IMR-90 (cell line): ENCODE data around the gene ADGRB3. TPM values are rescaled to one million over a fixed set of nuclear protein-coding genes. Genes with fewer than 3 reads are reported as not detected.

Source experiments
- ATAC-seq: fragments of 200-7000 bp; cut with Tn5 transposase; 2 replicates; pipeline ENCODE4 v1.9.1; 2020; ENCODE audit warnings: low read depth, mild to moderate bottlenecking, moderate library complexity
- BruUV-seq: library from RNA; stranded (reverse); fragments of 400-500 nt; replicated peaks from 2 replicates; lab custom pipeline; 2021; lab: Mats Ljungman, UMichigan
- CTCF ChIA-PET: fragments of 300-600 bp; formaldehyde crosslinking; extraction: SDS; loops from one replicate; lab custom pipeline; 2021; ENCODE audit warnings: antibody characterized with exemption; lab: Yijun Ruan, JAX
- POLR2A ChIA-PET: fragments of 300-600 bp; sonication (Branson Sonifier 250); formaldehyde crosslinking; loops from one replicate; lab custom pipeline; 2022; ENCODE audit warnings: antibody characterized with exemption; ENCODE audit not compliant: unreplicated experiment; lab: Charles Lee
- DNase-seq: peaks from one replicate; pipeline ENCODE4 v3.0.0; 2013
- H2AFZ ChIP-seq: replicated peaks from 2 replicates; pipeline ENCODE3; 2013; ENCODE audit warnings: low read length, mild to moderate bottlenecking; ENCODE audit not compliant: poor library complexity
- H2AK5ac ChIP-seq: 2 replicates; pipeline ENCODE4 v1.6.1; 2013; ENCODE audit warnings: low read depth, low read length, inconsistent platforms
- H2AK9ac ChIP-seq: replicated peaks from 2 replicates; pipeline ENCODE3; 2013; ENCODE audit warnings: mild to moderate bottlenecking, low read depth, low read length, moderate library complexity; ENCODE audit not compliant: poor library complexity
- H2BK120ac ChIP-seq: 2 replicates; pipeline ENCODE4 v1.6.1; 2013; ENCODE audit warnings: low read depth, low read length, inconsistent platforms
- H2BK15ac ChIP-seq: 3 replicates; pipeline ENCODE4 v1.6.1; 2013; ENCODE audit warnings: low read depth, low read length, inconsistent platforms
- H2BK20ac ChIP-seq: 2 replicates; pipeline ENCODE4 v1.6.1; 2013; ENCODE audit warnings: low read depth, mild to moderate bottlenecking, inconsistent platforms, low read length, moderate library complexity
- H2BK5ac ChIP-seq: 2 replicates; pipeline ENCODE4 v1.6.1; 2013; ENCODE audit warnings: mild to moderate bottlenecking, low read depth, low read length, inconsistent platforms; ENCODE audit not compliant: poor library complexity, severe bottlenecking
- H3K14ac ChIP-seq: replicated peaks from 2 replicates; pipeline ENCODE4 v1.6.1; 2013; ENCODE audit warnings: low read depth, low read length, inconsistent platforms
- H3K18ac ChIP-seq: 2 replicates; pipeline ENCODE4 v1.6.1; 2013; ENCODE audit warnings: low read depth, low read length, control low read depth
- H3K23ac ChIP-seq: 2 replicates; pipeline ENCODE4 v1.6.1; 2013; ENCODE audit warnings: low read depth, low read length, inconsistent platforms
- H3K27ac ChIP-seq: 2 replicates; pipeline ENCODE4 v1.5.1; 2013; ENCODE audit warnings: mild to moderate bottlenecking, control low read depth, low read length; ENCODE audit not compliant: insufficient read depth
- H3K27me3 ChIP-seq: 2 replicates; pipeline ENCODE4 v1.6.1; 2013; ENCODE audit warnings: low read length; ENCODE audit not compliant: control insufficient read depth, insufficient read depth
- H3K36me3 ChIP-seq: 2 replicates; pipeline ENCODE4 v1.6.1; 2013; ENCODE audit warnings: low read length, mixed read lengths; ENCODE audit not compliant: control insufficient read depth, insufficient read depth
- H3K4ac ChIP-seq: 2 replicates; pipeline ENCODE4 v1.6.1; 2013; ENCODE audit warnings: low read depth, low read length, inconsistent platforms
- H3K4me1 ChIP-seq: 2 replicates; pipeline ENCODE4 v1.6.1; 2013; ENCODE audit warnings: low read length, mixed read lengths; ENCODE audit not compliant: control insufficient read depth, insufficient read depth
- H3K4me2 ChIP-seq: 2 replicates; pipeline ENCODE4 v1.6.1; 2013; ENCODE audit warnings: low read depth, mild to moderate bottlenecking, control low read depth, low read length, moderate library complexity
- H3K4me3 ChIP-seq: 2 replicates; pipeline ENCODE4 v1.5.1; 2013; ENCODE audit warnings: low read depth, mild to moderate bottlenecking, control low read depth, low read length, moderate library complexity; ENCODE audit not compliant: insufficient read depth
- H3K56ac ChIP-seq: 2 replicates; pipeline ENCODE4 v1.6.1; 2013; ENCODE audit warnings: low read length, inconsistent platforms; ENCODE audit not compliant: insufficient read depth; ENCODE audit errors: extremely low read depth
- H3K79me1 ChIP-seq, 2 experiments: 2 replicates each; pipeline ENCODE4 v1.6.1; 2013; ENCODE audit warnings: low read length in 2 of 2, inconsistent platforms in 1 of 2, low read depth in 1 of 2
- H3K9ac ChIP-seq: 2 replicates; pipeline ENCODE4 v1.6.1; 2013; ENCODE audit warnings: low read depth, low read length, control low read depth
- H3K9me1 ChIP-seq: 2 replicates; pipeline ENCODE4 v1.6.1; 2013; ENCODE audit warnings: low read length, inconsistent platforms; ENCODE audit not compliant: insufficient read depth
- H3K9me3 ChIP-seq: 2 replicates; pipeline ENCODE4 v1.6.1; 2013; ENCODE audit warnings: low read length; ENCODE audit not compliant: control insufficient read depth, insufficient read depth
- H4K20me1 ChIP-seq: 2 replicates; pipeline ENCODE4 v1.6.1; 2013; ENCODE audit warnings: low read length, inconsistent platforms; ENCODE audit not compliant: insufficient read depth
- H4K5ac ChIP-seq: 2 replicates; pipeline ENCODE4 v1.6.1; 2013; ENCODE audit warnings: mild to moderate bottlenecking, low read depth, low read length, control low read depth
- H4K8ac ChIP-seq, 2 experiments: 2 replicates each; pipeline ENCODE4 v1.6.1; 2013; ENCODE audit warnings: low read depth in 2 of 2, low read length in 2 of 2, control low read depth in 1 of 2, inconsistent platforms in 1 of 2
- H4K91ac ChIP-seq: 2 replicates; pipeline ENCODE4 v1.6.1; 2013; ENCODE audit warnings: low read depth, low read length, inconsistent platforms; ENCODE audit not compliant: insufficient read depth
- BHLHE40 ChIP-seq: fragments of 150-350 bp; IDR thresholded peaks from 2 replicates; pipeline ENCODE4 v1.6.1; 2016; ENCODE audit warnings: mild to moderate bottlenecking, low read depth, low read length
- CEBPB ChIP-seq: IDR thresholded peaks from 2 replicates; pipeline ENCODE4 v1.6.1; 2012; ENCODE audit warnings: low read depth, low read length, improper control_type of control experiment
- CHD1 ChIP-seq: IDR thresholded peaks from 2 replicates; pipeline ENCODE4 v1.6.1; 2012; ENCODE audit warnings: low read depth, low read length, improper control_type of control experiment
- CTCF ChIP-seq: conservative IDR thresholded peaks from 2 replicates; pipeline ENCODE4 v1.5.1; 2012; ENCODE audit warnings: mild to moderate bottlenecking, low read depth, low read length, improper control_type of control experiment
- FOS ChIP-seq: fragments of 150-350 bp; IDR thresholded peaks from 2 replicates; pipeline ENCODE4 v1.6.1; 2016; ENCODE audit warnings: low read depth, low read length
- MAFK ChIP-seq: IDR thresholded peaks from 2 replicates; pipeline ENCODE4 v1.6.1; 2012; ENCODE audit warnings: low read depth, low read length, improper control_type of control experiment
- MAZ ChIP-seq: IDR thresholded peaks from 2 replicates; pipeline ENCODE4 v1.6.1; 2012; ENCODE audit warnings: low read depth, mild to moderate bottlenecking, low read length, improper control_type of control experiment, moderate library complexity, borderline replicate concordance
- MXI1 ChIP-seq: IDR thresholded peaks from 2 replicates; pipeline ENCODE4 v1.6.1; 2012; ENCODE audit warnings: low read depth, mild to moderate bottlenecking, low read length, moderate library complexity, borderline replicate concordance
- NFE2L2 ChIP-seq: fragments of 150-350 bp; IDR thresholded peaks from 2 replicates; pipeline ENCODE4 v1.6.1; 2016; ENCODE audit warnings: low read depth, mild to moderate bottlenecking, low read length
- POLR2A ChIP-seq: IDR thresholded peaks from 2 replicates; pipeline ENCODE4 v1.6.1; 2012; ENCODE audit warnings: mild to moderate bottlenecking, low read depth, low read length
- RAD21 ChIP-seq: IDR thresholded peaks from 2 replicates; pipeline ENCODE4 v1.6.1; 2012; ENCODE audit warnings: low read length, improper control_type of control experiment
- RCOR1 ChIP-seq: IDR thresholded peaks from 2 replicates; pipeline ENCODE4 v1.6.1; 2012; ENCODE audit warnings: mild to moderate bottlenecking, low read length, improper control_type of control experiment; ENCODE audit not compliant: insufficient replicate concordance
- RFX5 ChIP-seq: IDR thresholded peaks from 2 replicates; pipeline ENCODE4 v1.8.0; 2012; ENCODE audit warnings: low read depth, mild to moderate bottlenecking, low read length, moderate library complexity
- SMC3 ChIP-seq: fragments of 150-350 bp; IDR thresholded peaks from 2 replicates; pipeline ENCODE4 v1.6.1; 2016; ENCODE audit warnings: low read depth, mild to moderate bottlenecking, antibody characterized with exemption, low read length, moderate library complexity
- WGBS, 2 experiments: methylation state at CpG; one replicate each; pipeline versions ENCODE4 v1.1.5 to v1.1.7; 2013; ENCODE audit warnings: missing lambda C conversion rate in 2 of 2; ENCODE audit not compliant: insufficient read length in 1 of 2; ENCODE audit errors: extremely low coverage in 2 of 2; 5-methylcytosine and 5-hydroxymethylcytosine counted together
- dilution Hi-C: fragments of 300-500 bp; cut with HindIII; formaldehyde crosslinking; loops from one replicate; pipeline ENCODE4 v1.14.3; 2018; ENCODE audit warnings: low sequenced_read_pairs; ENCODE audit not compliant: unreplicated experiment
- in situ Hi-C: fragments of 300-500 bp; cut with MboI; formaldehyde crosslinking; loops from 3 replicates; pipeline ENCODE4 v1.14.3; 2019; ENCODE audit warnings: low sequenced_read_pairs, inconsistent platforms, mixed read lengths
- intact Hi-C: fragments of 100-400 bp; cut with micrococcal nuclease; formaldehyde crosslinking; loops from 2 replicates; pipeline ENCODE4 v1.10.0; 2022
- polyA plus RNA-seq, 3 experiments: library from polyadenylated mRNA; depleted of rRNA; stranded (reverse); fragments of >200 nt; gene quantifications; 2 replicates each; pipeline ENCODE4 v1.2.3, GENCODE V29; 2012; ENCODE audit warnings: low replicate concordance in 1 of 3
- total RNA-seq: library from RNA; depleted of rRNA; stranded (reverse); fragments of >200 nt; gene quantifications from 2 replicates; pipeline ENCODE4 v1.2.3, GENCODE V29; 2012
- TF ChIP-seq, protein P1 (sequence below): fragments of 150-350 bp; IDR thresholded peaks from 2 replicates; pipeline ENCODE4 v1.6.1; 2016; ENCODE audit warnings: low read depth, mild to moderate bottlenecking, low read length, moderate library complexity, borderline replicate concordance
- TF ChIP-seq, protein P2 (sequence below): fragments of 150-350 bp; IDR thresholded peaks from 2 replicates; pipeline ENCODE4 v1.6.1; 2017; ENCODE audit warnings: mild to moderate bottlenecking, antibody characterized with exemption, low read length, low read depth

Gene ADGRB3
- total and polyA plus RNA-seq, 2 of the 4 experiments (the other 2 are of a cell fraction), result not detected

- H3K36me3 ChIP-seq, result no peaks in the 10 kb centered on the region
- no peak overlapping the region for H4K5ac ChIP-seq
- H3K18ac ChIP-seq, result no peak overlapping the region
- no peak overlapping the region for H4K8ac ChIP-seq
- no peaks in the 10 kb centered on the region for H3K4me1 ChIP-seq
- no peak overlapping the region for H3K23ac ChIP-seq
- no peak overlapping the region for H3K4ac ChIP-seq
- H3K27me3 ChIP-seq, result no peaks in the 10 kb centered on the region
- no peak overlapping the region for H4K91ac ChIP-seq
- no peak overlapping the region for H2BK15ac ChIP-seq
- BruUV-seq, result no TSS peak
- ATAC-seq (peak; percentile 99), DNase-seq (peak; percentile 55)
- TF ChIP-seq RFX5, result no peak
- no peak for TF ChIP-seq NFE2L2
- TF ChIP-seq POLR2A, result no peak
- TF ChIP-seq, protein P1, sequence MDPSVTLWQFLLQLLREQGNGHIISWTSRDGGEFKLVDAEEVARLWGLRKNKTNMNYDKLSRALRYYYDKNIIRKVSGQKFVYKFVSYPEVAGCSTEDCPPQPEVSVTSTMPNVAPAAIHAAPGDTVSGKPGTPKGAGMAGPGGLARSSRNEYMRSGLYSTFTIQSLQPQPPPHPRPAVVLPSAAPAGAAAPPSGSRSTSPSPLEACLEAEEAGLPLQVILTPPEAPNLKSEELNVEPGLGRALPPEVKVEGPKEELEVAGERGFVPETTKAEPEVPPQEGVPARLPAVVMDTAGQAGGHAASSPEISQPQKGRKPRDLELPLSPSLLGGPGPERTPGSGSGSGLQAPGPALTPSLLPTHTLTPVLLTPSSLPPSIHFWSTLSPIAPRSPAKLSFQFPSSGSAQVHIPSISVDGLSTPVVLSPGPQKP, result no peak
- TF ChIP-seq CTCF, result no peak
- no peak for TF ChIP-seq RAD21
- TF ChIP-seq MXI1, result peak; percentile 99
- TF ChIP-seq FOS, result no peak
- peak; percentile 88 for TF ChIP-seq RCOR1
- TF ChIP-seq CHD1, result no peak
- TF ChIP-seq MAFK, result no peak
- TF ChIP-seq MAZ, result no peak
- TF ChIP-seq, protein P2, sequence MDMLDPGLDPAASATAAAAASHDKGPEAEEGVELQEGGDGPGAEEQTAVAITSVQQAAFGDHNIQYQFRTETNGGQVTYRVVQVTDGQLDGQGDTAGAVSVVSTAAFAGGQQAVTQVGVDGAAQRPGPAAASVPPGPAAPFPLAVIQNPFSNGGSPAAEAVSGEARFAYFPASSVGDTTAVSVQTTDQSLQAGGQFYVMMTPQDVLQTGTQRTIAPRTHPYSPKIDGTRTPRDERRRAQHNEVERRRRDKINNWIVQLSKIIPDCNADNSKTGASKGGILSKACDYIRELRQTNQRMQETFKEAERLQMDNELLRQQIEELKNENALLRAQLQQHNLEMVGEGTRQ, result no peak
- no peak for TF ChIP-seq SMC3
- TF ChIP-seq BHLHE40, result peak; percentile 54; the same call in 1 of the 2 replicates
- no peak for TF ChIP-seq CEBPB
- H4K20me1 ChIP-seq, result no peaks in the 10 kb centered on the region
- no peak overlapping the region for H2AFZ ChIP-seq
- POLR2A ChIA-PET, result no interaction called here
- H3K9ac ChIP-seq, result no peak overlapping the region
- H2AK5ac ChIP-seq, result no peak overlapping the region
- H3K27ac ChIP-seq, result no peak overlapping the region
- no peak overlapping the region for H2BK120ac ChIP-seq
- H3K4me3 ChIP-seq, result no peak overlapping the region
- H3K9me1 ChIP-seq, result no peaks in the 10 kb centered on the region
- H3K4me2 ChIP-seq, result no peak overlapping the region
- no peak overlapping the region for H3K56ac ChIP-seq
- no peaks in the 10 kb centered on the region for H3K79me1 ChIP-seq
- intact Hi-C loops (loop anchor here (10.0 kb wide), 1 partner anchor 482 kb away; no protein-coding TSS in a partner anchor), in situ Hi-C loops (no loop called here), dilution Hi-C loops (no loop called here)
- WGBS, 2 experiments, result 2% methylated on average over 10 of the region's 28 CpGs; no CpG with 5 or more reads in 1 of the 2 experiments
- no peak overlapping the region for H2BK5ac ChIP-seq
- CTCF ChIA-PET, result no interaction called here
- H2AK9ac ChIP-seq, result no peak overlapping the region
- no peak overlapping the region for H2BK20ac ChIP-seq
- no peaks in the 10 kb centered on the region for H3K9me3 ChIP-seq
- H3K14ac ChIP-seq, result no peak overlapping the region
These were observed 597.9 kb downstream of the ADGRB3 start for GRCh38 chr6:69232911-69233448.
